Measurements from ENCODE around the gene TMEM86B.

DNA sequence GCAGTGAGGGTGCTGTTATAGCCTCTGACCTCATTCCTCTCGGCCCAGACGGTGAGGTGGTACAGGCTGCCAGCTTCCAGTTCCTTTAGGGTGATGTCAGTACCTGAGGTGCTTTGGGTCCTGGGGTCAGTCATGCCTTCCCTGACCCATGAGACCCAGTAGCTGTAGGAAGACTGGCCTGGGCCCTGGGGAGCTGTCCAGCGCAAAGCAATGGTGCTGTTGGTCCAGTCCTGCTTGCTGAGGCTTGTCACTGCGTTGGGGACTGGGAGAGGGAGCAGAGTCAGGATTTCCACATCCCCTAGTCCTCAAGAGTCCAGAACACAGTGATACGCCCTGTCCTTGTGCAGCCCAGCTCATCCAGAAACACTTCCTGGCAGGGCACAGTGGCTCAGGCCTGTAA lies 29.9 kb downstream of the TMEM86B start:
- TF ChIP-seq POLR2AphosphoS5 (IDR thresholded peaks at IDR 0.05; ENCODE audit: low read depth, low read length), result no peak
- no peak for TF ChIP-seq POLR2A (IDR thresholded peaks at IDR 0.05; ENCODE audit: low read depth, low read length)
- no peak for TF ChIP-seq TAF1 (IDR thresholded peaks at IDR 0.05; ENCODE audit: borderline replicate concordance, low read depth, low read length)

Data from GM12892 (cell line).